Left kidney (tissue), 8 donors: ENCODE measurements around the gene RIOK1. TPM values are rescaled to one million over a fixed set of nuclear protein-coding genes. Genes with fewer than 3 reads are reported as not detected.
A peak's percentile ranks its signal among the peaks of the same experiment; 100 is the strongest.
"Not testable (repeated sequence)": the region's sequence is repeated elsewhere in the genome, so short reads cannot be mapped to it uniquely, and the experiment has no call there.

Source experiments
- DNase-seq: peaks from one replicate; pipeline ENCODE4 v3.0.0-alpha.2; 2013
- long read RNA-seq, 8 donors: transcript quantifications; one replicate each; lab custom pipeline, GENCODE V29; 2026
- polyA plus RNA-seq: library from polyadenylated mRNA; unstranded; fragments of 120-200 nt; gene quantifications from one replicate; pipeline ENCODE4 v1.2.1, GENCODE V29; 2013; ENCODE audit not compliant: insufficient read length

The RIOK1 gene
- 35.2 TPM for polyA plus RNA-seq
- long read RNA-seq, donor 1, partial matches to known transcripts: 0 of 3 reads
- long read RNA-seq, donor 1, other reads (novel, unspliced or antisense): 0 of 3 reads
- long read RNA-seq, donor 2, partial matches to known transcripts: 10 of 12 reads
- long read RNA-seq, donor 2, other reads (novel, unspliced or antisense): 0 of 12 reads
- long read RNA-seq, donor 3, transcript RIOK1-202 (17 exons, 2,810 nt): major isoform, 7 of 13 reads
- long read RNA-seq, donor 3, partial matches to known transcripts: 6 of 13 reads
- long read RNA-seq, donor 3, other reads (novel, unspliced or antisense): 0 of 13 reads
- long read RNA-seq, donor 4, partial matches to known transcripts: 6 of 6 reads
- long read RNA-seq, donor 4, other reads (novel, unspliced or antisense): 0 of 6 reads
- long read RNA-seq, donor 5, transcript RIOK1-202 (17 exons, 2,810 nt): major isoform, 11 of 16 reads
- long read RNA-seq, donor 5, partial matches to known transcripts: 5 of 16 reads
- long read RNA-seq, donor 5, other reads (novel, unspliced or antisense): 0 of 16 reads
- long read RNA-seq, donor 6, partial matches to known transcripts: 9 of 13 reads
- long read RNA-seq, donor 6, other reads (novel, unspliced or antisense): 0 of 13 reads
- long read RNA-seq, donor 7, transcript RIOK1-202 (17 exons, 2,810 nt): major isoform, 6 of 28 reads
- long read RNA-seq, donor 7, partial matches to known transcripts: 20 of 28 reads
- long read RNA-seq, donor 7, other reads (novel, unspliced or antisense): 0 of 28 reads
- long read RNA-seq, donor 8, partial matches to known transcripts: 0 of 1 reads
- long read RNA-seq, donor 8, other reads (novel, unspliced or antisense): 0 of 1 reads

DNA sequence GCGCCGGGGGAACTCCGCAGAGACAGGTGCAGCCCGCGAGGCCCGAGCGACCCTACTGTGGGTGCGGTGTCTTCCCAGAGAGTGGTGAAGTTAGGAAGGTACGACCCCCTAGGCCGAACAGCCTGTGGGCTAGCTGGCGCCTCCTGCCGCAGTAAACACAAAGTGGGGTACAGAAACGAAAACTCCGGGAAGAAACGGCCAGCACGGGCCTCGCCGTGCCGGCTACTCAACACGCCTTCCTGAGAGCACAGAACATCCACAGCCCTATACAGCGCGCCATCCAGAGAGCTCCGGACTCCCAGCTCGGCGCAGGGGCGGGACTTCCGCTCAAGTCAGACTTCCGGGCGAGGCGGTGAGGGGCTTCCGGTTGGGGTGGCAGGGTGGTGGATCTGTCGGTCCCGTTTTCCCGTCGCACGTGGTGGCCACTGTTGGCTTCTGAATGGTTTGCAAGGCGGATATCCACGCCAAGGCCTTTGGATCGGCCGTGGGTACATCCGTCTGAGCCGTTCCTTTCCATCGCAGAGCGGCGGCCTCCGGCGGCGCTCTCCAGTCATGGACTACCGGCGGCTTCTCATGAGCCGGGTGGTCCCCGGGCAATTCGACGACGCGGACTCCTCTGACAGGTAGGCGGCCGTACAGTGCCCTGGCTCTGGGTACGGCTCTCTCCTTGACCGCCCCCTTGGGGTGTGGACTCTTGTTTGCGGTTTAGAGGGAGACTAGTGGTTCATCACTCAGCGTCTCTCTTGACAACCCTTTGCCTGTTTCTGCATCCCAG is at the start of gene RIOK1, which contains the start of gene CAGE1:
Gene RIOK1 (plus strand): TSS at position 358 of the 775 bp plus-strand sequence. CDS start 195 bp downstream, at position 553.
Gene CAGE1 (minus strand): TSS at position 292 of the 775 bp plus-strand sequence. CDS start 2,569 bp downstream, outside the sequence.
- peak; percentile 95 for DNase-seq

DNA sequence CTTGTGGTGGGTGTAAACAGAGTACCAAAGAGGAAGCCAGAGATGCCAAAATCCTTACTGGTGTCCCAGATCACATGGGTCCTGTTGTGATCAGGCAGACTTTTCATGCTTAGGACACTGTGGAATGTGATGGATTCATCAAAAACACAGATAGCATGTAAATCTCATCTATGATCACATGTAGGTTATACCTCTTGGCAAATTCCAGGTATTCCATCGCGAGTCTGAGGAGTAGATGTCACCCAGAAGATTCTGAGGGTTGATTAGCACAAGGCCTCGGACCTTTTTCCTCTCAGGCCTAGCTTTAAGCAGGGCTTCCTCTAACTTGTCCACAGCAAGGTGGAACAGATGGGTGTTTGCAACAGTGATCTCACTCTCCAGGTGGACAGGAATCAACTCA is 48.3 kb upstream of the RIOK1 start:
- no peak for DNase-seq

DNA sequence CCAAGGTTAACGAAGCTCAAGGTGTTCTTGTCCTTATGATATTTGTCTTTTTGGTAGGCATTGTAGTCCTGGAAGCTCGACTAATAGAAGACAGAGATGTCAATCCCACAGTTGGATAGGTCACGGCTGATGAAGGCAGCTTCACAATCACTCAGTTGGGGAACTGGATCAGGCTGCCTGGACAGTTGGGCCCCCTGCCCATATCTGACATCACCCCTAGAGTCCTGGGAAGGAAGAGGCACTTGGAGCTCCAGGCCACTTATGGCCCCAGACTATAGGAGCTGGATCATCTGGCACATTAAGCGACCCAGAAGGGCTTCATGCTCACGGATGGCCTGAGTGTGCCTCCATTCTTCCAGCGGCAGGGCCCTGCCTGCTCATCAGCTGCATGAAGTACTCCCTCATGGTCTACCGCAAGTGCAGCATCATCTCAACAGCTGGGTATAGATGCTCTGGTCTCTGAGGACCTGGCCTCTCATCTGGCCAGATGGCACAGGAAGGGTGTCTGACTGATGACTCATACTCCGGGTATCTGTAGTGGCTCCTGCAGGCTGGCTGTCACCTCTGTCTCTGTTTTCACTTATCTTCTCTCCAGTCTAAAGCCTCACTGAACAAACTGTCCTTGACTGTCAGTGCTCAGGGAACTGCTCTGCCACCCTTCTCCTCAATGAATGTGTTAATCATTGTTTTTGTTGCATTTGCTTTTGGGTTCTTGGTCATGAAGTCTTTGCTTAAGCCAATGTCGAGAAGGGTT is 47.4 kb upstream of the RIOK1 start:
- DNase-seq: no peak

DNA sequence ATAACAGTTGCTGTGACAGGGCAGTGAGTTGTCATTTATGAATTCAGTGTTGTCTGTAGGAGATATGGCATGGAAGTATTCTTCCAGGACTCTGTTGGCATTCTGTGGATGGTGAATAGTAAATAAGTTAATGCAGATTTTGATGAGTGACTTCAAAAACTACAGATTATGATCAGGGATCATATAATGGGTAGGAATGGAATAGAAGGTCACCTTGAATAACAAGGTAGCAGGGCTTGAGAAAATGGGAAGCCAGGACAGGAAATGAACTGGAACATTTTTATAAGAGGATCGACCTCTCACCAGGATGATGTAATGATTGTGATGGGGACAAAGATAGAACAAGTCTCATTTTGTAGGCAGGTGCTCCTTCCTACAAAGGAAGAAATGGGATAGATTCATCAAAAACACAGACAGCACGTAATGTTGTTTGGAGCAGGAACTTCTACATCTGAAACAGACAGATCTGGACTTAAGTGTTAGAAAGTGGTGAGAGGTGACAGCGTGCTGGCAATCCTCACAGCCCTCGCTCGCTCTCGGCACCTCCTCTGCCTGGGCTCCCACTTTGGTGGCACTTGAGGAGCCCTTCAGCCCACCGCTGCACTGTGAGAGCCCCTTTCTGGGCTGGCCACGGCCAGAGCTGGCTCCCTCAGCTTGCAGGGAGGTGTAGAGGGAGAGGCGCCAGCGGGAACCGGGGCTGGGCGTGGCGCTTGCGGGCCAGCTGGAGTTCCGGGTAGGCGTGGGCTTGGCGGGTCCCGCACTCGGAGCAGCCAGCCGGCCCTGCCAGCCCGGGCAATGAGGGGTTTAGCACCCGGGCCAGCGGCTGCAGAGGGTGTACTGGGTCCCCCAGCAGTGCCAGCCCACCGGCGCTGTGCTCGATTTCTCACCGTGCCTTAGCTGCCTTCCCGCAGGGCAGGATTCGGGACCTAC is 45.8 kb upstream of the RIOK1 start:
- DNase-seq: no peak

GRCh38 chr6:7344773-7345450 is 44.7 kb upstream of the RIOK1 start:
- DNase-seq: not testable (repeated sequence)

- DNase-seq: not testable (repeated sequence)
Observed at GRCh38 chr6:7347551-7347997, 42.0 kb upstream of the RIOK1 start.

DNA sequence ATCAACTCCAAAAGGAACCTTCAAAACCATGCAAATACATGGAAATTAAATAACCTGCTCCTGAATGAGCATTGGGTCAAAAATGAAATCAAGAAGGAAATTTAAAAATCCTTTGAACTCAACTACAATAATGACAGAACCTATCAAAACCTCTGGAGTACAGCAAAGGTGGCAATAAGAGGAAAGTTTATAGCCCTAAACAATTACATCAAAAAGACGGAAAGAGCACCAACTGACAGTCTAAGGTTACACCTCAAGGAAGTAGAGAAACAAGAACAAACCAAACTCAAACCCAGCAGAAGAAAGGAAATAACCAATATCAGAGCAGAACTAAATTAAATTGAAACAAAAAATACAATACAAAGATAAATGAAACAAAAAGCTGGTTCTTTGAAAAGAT is 39.0 kb upstream of the RIOK1 start:
- not testable (repeated sequence) for DNase-seq

- DNase-seq: not testable (repeated sequence)
Observed at GRCh38 chr6:7351916-7352315, 37.7 kb upstream of the RIOK1 start.

- no peak for DNase-seq
Observed at GRCh38 chr6:7367408-7367807, 22.2 kb upstream of the RIOK1 start.

- DNase-seq: no peak
Observed at GRCh38 chr6:7373739-7374138, 15.9 kb upstream of the RIOK1 start.

GRCh38 chr6:7377961-7378360 is 11.6 kb upstream of the RIOK1 start:
- no peak for DNase-seq

DNA sequence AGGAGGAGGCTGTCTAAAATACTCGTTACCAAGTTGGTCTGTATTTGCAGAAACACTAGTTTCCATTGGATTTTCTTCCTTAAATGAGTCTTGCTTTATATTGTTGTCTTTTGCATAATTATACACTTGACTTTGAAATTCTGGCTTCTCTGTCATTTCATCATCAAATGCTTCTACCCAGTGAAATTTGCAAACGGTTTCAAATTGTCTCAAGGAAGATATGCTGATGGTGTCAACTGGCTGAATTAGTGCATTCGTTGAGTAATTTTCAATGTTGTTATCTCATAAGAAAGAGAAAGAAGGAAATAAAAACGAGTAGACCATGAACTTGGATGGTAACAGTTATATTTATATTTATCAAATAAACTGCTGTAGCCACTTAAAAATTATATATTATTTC is 10.9 kb upstream of the RIOK1 start:
- no peak for DNase-seq

- no peak for DNase-seq
Observed at GRCh38 chr6:7381092-7381491, 8.5 kb upstream of the RIOK1 start.

- peak; percentile 59 for DNase-seq
Observed at GRCh38 chr6:7389162-7389450, 502 bp upstream of the RIOK1 start.

DNA sequence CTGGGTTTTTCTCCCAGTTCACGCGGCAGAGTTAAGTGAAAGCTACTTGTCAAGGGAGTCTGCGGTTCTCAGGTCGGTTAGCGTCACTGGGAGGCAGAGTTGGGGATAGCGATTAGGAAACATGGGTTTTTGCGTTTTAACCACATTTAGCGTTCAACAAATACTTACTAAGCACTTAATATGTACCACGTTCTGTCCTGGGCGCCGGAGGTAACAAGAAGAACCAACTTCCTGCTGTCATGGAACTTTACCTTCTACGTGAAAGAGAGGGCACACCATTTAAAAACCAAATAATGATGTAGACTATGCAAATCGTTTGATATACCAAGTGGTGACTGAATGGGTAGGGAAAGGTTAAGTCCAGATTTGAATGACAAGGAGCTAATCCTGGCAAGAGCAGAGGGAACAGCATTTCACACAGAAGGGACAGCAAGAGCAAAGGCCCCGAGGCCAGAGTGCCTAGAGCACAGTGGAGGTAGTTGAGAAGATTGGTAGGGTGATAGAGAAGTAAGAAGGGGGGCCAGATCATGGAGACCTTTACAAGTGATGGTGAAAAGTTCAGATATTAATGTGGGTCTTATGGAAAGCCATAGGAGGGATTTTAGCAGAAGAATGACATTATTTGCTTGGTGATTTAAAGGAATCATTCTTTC is 744 bp downstream of the RIOK1 start:
- no peak for DNase-seq

GRCh38 chr6:7391151-7391550 is 1.5 kb downstream of the RIOK1 start:
- no peak for DNase-seq

GRCh38 chr6:7392402-7392801 is 2.8 kb downstream of the RIOK1 start:
- no peak for DNase-seq

GRCh38 chr6:7401075-7401474 is 11.5 kb downstream of the RIOK1 start:
- DNase-seq: no peak

GRCh38 chr6:7402716-7403115 is 13.1 kb downstream of the RIOK1 start:
- no peak for DNase-seq
